ENCODE data around the gene LRP1. TPM values are rescaled to one million over a fixed set of nuclear protein-coding genes. Genes with fewer than 3 reads are reported as not detected.
A peak's percentile ranks its signal among the peaks of the same experiment; 100 is the strongest.

LRP1 gene
- total and polyA plus RNA-seq, 4 donors = 36.8 to 992 (median 370) TPM

DNA sequence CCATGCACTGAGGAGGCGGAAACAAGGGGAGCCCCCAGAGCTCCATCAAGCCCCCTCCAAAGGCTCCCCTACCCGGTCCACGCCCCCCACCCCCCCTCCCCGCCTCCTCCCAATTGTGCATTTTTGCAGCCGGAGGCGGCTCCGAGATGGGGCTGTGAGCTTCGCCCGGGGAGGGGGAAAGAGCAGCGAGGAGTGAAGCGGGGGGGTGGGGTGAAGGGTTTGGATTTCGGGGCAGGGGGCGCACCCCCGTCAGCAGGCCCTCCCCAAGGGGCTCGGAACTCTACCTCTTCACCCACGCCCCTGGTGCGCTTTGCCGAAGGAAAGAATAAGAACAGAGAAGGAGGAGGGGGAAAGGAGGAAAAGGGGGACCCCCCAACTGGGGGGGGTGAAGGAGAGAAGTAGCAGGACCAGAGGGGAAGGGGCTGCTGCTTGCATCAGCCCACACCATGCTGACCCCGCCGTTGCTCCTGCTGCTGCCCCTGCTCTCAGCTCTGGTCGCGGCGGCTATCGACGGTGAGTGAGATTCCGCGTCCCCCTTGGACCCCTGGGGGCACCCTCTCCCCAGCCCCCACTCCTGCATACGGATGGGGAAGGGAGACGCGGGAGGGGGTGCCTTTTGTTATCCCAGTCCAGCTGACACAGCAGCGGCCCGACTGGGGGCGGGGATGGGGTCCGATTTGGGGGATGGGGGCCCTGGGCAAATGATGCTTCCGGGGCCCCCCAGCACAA is 400 bp downstream of the LRP1 start:
- DNase-seq = no peak
- intact Hi-C loops (cut with DNase I) = no loop called here

DNA sequence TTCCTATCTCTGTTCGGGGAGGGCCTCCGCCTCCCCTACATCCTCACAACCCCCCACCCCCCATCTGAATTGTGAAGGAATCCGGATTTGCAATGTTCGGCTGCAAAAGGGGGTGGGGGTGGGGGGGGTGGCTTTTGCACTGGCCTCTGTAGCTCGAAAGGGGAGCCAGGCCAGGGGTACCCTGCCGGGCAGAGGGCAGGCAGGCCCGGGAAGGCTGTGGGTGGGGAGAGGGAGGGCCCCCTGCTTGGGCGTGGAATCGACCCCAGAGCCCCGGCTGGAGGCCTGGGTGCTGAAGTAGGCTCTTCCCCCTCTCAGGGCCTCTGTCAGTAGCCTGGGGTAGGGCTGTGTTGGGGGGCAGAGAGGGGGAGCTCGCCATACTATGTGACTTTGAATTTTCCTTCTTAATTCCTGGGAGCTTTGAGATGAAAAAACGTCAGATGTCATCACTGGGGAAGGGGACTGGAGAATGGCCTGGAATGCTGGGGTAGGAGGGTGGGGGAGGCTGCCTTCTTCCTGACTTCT is 1.1 kb downstream of the LRP1 start:
- DNase-seq (no peak), ATAC-seq (ENCODE audit: low FRiP score) (no peak)
- Histone ChIP-seq H3K27me3 (ENCODE audit: control insufficient read depth in 1 of 2, insufficient read depth in 2 of 2, low read length in 1 of 2) (no peaks in the 10 kb centered on the region), H3K4me1 (ENCODE audit: control insufficient read depth in 1 of 2, insufficient read depth in 2 of 2, low read length in 2 of 2) (peaks cover 6 to 8% of the 10 kb centered on the region in 2 donors), H3K9me3 (ENCODE audit: control insufficient read depth, low read length) (no peaks in the 10 kb centered on the region), H3K4me3 (ENCODE audit: low read length in 2 of 2) (peak overlapping the region; percentile 94 to 98), H3K36me3 (ENCODE audit: control insufficient read depth in 1 of 2, insufficient read depth in 2 of 2, low read length in 1 of 2) (no peaks in the 10 kb centered on the region), H3K27ac (ENCODE audit: low read depth in 1 of 2, low read length in 2 of 2) (peak overlapping the region; percentile 31 to 59)
- 1% methylated on average over 12 of the region's 12 CpGs for WGBS, 2 donors
- intact Hi-C loops (cut with DNase I) = no loop called here

More for the DNA sequence above, 400 bp downstream of the LRP1 start:
- H3K27ac ChIP-seq (ENCODE audit: low read depth in 1 of 2, low read length in 2 of 2) = peak overlapping the region; percentile 31 to 59
- H3K9me3 ChIP-seq (ENCODE audit: control insufficient read depth, low read length) = no peaks in the 10 kb centered on the region
- H3K4me3 ChIP-seq (ENCODE audit: low read length in 2 of 2) = peak overlapping the region; percentile 94 to 98
- H3K4me1 ChIP-seq (ENCODE audit: control insufficient read depth in 1 of 2, insufficient read depth in 2 of 2, low read length in 2 of 2) = peaks cover 6 to 8% of the 10 kb centered on the region in 2 donors
- 1% methylated on average over 25 to 35 of the region's 35 CpGs for WGBS, 2 donors
- no peaks in the 10 kb centered on the region for H3K36me3 ChIP-seq (ENCODE audit: control insufficient read depth in 1 of 2, insufficient read depth in 2 of 2, low read length in 1 of 2)
- ATAC-seq (ENCODE audit: low FRiP score) = no peak
- no peaks in the 10 kb centered on the region for H3K27me3 ChIP-seq (ENCODE audit: control insufficient read depth in 1 of 2, insufficient read depth in 2 of 2, low read length in 1 of 2)

GRCh38 chr12:57129889-57130288 is 1.6 kb downstream of the LRP1 start:
- DNase-seq (no peak), ATAC-seq (ENCODE audit: low FRiP score) (no peak)
- Histone ChIP-seq H3K4me3 (ENCODE audit: low read length in 2 of 2) (peak overlapping the region; percentile 94 to 98), H3K4me1 (ENCODE audit: control insufficient read depth in 1 of 2, insufficient read depth in 2 of 2, low read length in 2 of 2) (peaks cover 6 to 8% of the 10 kb centered on the region in 2 donors), H3K36me3 (ENCODE audit: control insufficient read depth in 1 of 2, insufficient read depth in 2 of 2, low read length in 1 of 2) (no peaks in the 10 kb centered on the region), H3K9me3 (ENCODE audit: control insufficient read depth, low read length) (no peaks in the 10 kb centered on the region), H3K27me3 (ENCODE audit: control insufficient read depth in 1 of 2, insufficient read depth in 2 of 2, low read length in 1 of 2) (no peaks in the 10 kb centered on the region), H3K27ac (ENCODE audit: low read depth in 1 of 2, low read length in 2 of 2) (peak overlapping the region in 1 of 2 donors; percentile 45)
- intact Hi-C loops (cut with DNase I) = no loop called here

DNA sequence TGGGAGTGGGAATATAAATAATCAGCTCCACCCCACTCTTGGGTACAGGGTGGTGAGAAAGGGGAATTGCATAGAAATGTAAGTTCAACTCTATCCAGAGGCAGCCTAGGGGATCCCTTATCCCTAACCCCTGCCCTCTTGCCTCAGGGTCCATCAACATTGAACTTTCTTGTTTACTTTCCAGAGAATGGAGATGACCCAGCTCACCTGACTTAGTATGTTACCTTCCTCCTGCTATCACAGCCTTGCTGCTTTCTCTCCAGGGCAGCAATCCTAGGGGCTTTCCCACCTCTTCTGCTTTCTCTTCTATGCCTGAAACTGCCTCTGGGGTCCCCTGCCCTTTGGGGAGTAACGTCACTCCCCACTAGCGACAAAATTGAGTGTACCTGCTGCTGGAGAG is 2.7 kb downstream of the LRP1 start:
- Histone ChIP-seq H3K36me3 (ENCODE audit: control insufficient read depth in 1 of 2, insufficient read depth in 2 of 2, low read length in 1 of 2) (no peaks in the 10 kb centered on the region), H3K9me3 (ENCODE audit: control insufficient read depth, low read length) (no peaks in the 10 kb centered on the region), H3K4me1 (ENCODE audit: control insufficient read depth in 1 of 2, insufficient read depth in 2 of 2, low read length in 2 of 2) (peaks cover 6 to 8% of the 10 kb centered on the region in 2 donors), H3K27ac (ENCODE audit: low read depth in 1 of 2, low read length in 2 of 2) (peak overlapping the region; percentile 29 to 42), H3K27me3 (ENCODE audit: control insufficient read depth in 1 of 2, insufficient read depth in 2 of 2, low read length in 1 of 2) (no peaks in the 10 kb centered on the region), H3K4me3 (ENCODE audit: low read length in 2 of 2) (no peak overlapping the region)
- no peak for DNase-seq
- ATAC-seq (ENCODE audit: low FRiP score) = no peak
- WGBS, 2 donors = 53 to 54% methylated on average over 2 of the region's 2 CpGs
- intact Hi-C loops (cut with DNase I) = no loop called here

DNA sequence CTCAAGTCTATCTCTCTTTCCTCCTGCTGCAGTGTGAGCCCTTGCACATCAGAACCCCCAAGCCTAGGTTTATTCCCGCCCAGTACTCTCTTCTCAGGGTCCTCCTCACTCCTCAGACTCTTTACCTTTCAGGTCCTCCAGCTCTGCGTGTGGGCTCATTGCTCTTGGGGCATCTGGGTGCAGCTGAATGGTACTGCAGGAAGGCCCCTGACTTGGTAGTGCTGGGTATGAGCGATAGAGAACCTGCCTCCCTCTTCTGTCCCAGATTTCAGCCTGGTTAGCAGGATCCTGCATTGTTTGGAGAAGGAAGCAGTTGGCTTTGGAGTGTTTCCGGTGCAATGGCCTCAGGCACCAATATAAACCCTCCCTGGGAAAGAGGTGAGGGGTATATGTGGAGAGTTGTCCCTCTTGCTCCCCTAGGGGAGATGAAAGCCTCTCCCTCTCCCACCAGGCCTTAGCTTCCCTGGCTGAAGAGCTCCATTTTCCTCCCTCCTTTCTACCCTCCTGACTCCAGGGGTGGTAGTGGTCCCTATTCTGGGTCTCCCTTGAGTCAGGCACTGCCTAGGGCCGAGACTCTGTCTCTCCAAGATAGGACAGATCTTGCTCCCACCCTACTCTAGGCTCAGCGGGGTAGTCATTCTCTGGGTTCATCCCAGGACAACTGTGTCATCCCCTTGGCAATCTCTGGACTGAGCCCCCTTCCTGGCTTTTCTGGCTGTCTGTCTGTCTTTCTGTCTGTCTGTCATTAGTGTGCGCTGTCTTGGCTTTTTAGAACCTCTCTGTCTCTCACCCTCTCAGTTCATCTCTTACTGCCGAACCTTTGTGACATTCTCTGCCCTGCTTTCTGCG is 3.8 kb downstream of the LRP1 start:
- 24% methylated on average over 9 of the region's 9 CpGs for WGBS, 2 donors
- intact Hi-C loops (cut with DNase I) = loop anchor here in 1 of 2 donors (2.0 kb wide), 1 partner anchor 17 kb away; no protein-coding TSS in a partner anchor

DNA sequence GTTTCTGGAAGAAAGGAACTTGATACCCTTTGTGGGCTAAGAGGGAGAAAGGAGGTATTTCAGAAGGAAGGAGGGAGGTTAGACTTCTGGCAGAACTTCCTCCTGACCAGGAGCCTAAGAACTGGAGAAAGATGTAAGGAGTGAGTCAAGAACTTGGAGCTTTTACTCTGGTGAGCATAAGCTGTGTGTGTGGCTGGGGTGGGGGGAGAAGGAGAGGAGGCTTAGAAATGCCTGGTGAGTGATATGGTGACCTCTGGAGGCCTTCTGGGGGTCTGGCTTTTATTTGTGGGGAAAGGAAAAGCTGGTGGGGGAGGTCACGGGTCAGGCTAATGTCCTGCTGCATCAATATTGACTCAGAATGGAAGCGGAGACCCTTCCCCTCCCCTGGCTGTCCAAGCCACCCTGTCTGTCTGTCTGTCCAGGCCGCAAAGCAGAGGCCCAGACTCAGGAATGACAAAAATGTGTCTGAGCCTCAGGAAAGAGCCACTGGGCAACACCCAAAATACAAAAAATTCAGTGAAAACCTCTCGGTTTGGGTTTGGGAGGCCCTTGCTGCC is 4.8 kb downstream of the LRP1 start:
- ATAC-seq (ENCODE audit: low FRiP score) (no peak), DNase-seq (no peak)
- 3 to 11% methylated on average over 4 of the region's 4 CpGs for WGBS, 2 donors
- H3K36me3 ChIP-seq (ENCODE audit: control insufficient read depth in 1 of 2, insufficient read depth in 2 of 2, low read length in 1 of 2) = no peaks in the 10 kb centered on the region
- peaks cover 6 to 8% of the 10 kb centered on the region in 2 donors for H3K4me1 ChIP-seq (ENCODE audit: control insufficient read depth in 1 of 2, insufficient read depth in 2 of 2, low read length in 2 of 2)
- H3K27ac ChIP-seq (ENCODE audit: low read depth in 1 of 2, low read length in 2 of 2) = peak overlapping the region; percentile 20 to 89
- intact Hi-C loops (cut with DNase I) = loop anchor here in 1 of 2 donors (2.0 kb wide), 1 partner anchor 16 kb away; no protein-coding TSS in a partner anchor
- no peaks in the 10 kb centered on the region for H3K9me3 ChIP-seq (ENCODE audit: control insufficient read depth, low read length)
- H3K4me3 ChIP-seq (ENCODE audit: low read length in 2 of 2) = no peak overlapping the region
- no peaks in the 10 kb centered on the region for H3K27me3 ChIP-seq (ENCODE audit: control insufficient read depth in 1 of 2, insufficient read depth in 2 of 2, low read length in 1 of 2)

More for the DNA sequence above, 3.8 kb downstream of the LRP1 start:
- no peaks in the 10 kb centered on the region for H3K27me3 ChIP-seq (ENCODE audit: control insufficient read depth in 1 of 2, insufficient read depth in 2 of 2, low read length in 1 of 2)
- H3K4me1 ChIP-seq (ENCODE audit: control insufficient read depth in 1 of 2, insufficient read depth in 2 of 2, low read length in 2 of 2) = peaks cover 6 to 8% of the 10 kb centered on the region in 2 donors
- peak overlapping the region; percentile 6 to 89 for H3K27ac ChIP-seq (ENCODE audit: low read depth in 1 of 2, low read length in 2 of 2)
- no peaks in the 10 kb centered on the region for H3K36me3 ChIP-seq (ENCODE audit: control insufficient read depth in 1 of 2, insufficient read depth in 2 of 2, low read length in 1 of 2)
- H3K9me3 ChIP-seq (ENCODE audit: control insufficient read depth, low read length) = no peaks in the 10 kb centered on the region
- DNase-seq (no peak), ATAC-seq (ENCODE audit: low FRiP score) (no peak)
- H3K4me3 ChIP-seq (ENCODE audit: low read length in 2 of 2) = no peak overlapping the region

DNA sequence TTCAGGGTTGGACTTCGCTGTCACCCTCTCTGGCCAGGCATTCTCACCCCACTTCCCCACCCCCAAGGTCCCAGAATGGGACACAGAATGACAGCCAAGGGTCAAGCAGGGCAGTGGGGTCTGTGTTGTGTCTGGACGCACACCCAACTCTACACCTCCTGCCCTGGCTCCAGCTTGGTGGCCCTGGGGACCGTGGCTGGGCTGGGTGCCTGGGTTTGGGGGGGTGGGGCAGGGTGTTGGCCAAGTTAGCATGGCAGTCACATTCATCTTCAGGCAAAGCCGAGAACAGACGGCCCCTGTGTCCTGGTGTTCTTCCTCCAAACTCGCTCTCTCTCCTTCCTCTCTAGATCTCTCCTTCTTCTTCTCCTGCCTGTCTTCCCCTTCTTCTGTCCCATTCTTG is 5.6 kb downstream of the LRP1 start:
- peaks cover 2 to 4% of the 10 kb centered on the region in 2 donors for H3K36me3 ChIP-seq (ENCODE audit: control insufficient read depth in 1 of 2, insufficient read depth in 2 of 2, low read length in 1 of 2)
- no peak overlapping the region for H3K4me3 ChIP-seq (ENCODE audit: low read length in 2 of 2)
- no peaks in the 10 kb centered on the region for H3K27me3 ChIP-seq (ENCODE audit: control insufficient read depth in 1 of 2, insufficient read depth in 2 of 2, low read length in 1 of 2)
- DNase-seq = peak; percentile 66 to 85
- WGBS, 2 donors = 4 to 6% methylated on average over 6 of the region's 6 CpGs
- ATAC-seq (ENCODE audit: low FRiP score) = peak; percentile 42
- H3K9me3 ChIP-seq (ENCODE audit: control insufficient read depth, low read length) = no peaks in the 10 kb centered on the region
- H3K4me1 ChIP-seq (ENCODE audit: control insufficient read depth in 1 of 2, insufficient read depth in 2 of 2, low read length in 2 of 2) = peaks cover 6 to 8% of the 10 kb centered on the region in 2 donors
- intact Hi-C loops (cut with DNase I) = loop anchor here in 1 of 2 donors (2.0 kb wide), 1 partner anchor 15 kb away; no protein-coding TSS in a partner anchor
- H3K27ac ChIP-seq (ENCODE audit: low read depth in 1 of 2, low read length in 2 of 2) = peak overlapping the region in 1 of 2 donors; percentile 86

DNA sequence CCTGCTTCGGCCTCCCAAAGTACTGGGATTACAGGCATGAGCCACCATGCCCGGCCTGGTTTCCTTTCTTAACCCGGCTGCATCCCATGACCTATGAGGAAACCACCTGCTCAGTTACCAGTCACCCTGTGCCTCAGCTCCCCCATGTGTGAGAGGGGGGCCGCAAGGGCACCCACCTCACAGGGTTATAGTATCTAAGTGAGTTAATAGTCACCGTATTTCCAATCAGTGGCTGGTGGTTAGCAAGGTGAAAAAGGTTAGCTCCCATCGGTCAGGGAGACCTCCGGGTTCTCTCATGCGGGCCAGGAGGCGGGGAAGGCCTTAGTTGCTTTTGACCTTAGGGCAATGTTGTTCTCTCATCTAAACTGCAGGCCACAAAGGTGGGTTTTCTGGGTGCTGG is 6.7 kb downstream of the LRP1 start:
- H3K27me3 ChIP-seq (ENCODE audit: control insufficient read depth in 1 of 2, insufficient read depth in 2 of 2, low read length in 1 of 2) = no peaks in the 10 kb centered on the region
- no peak overlapping the region for H3K4me3 ChIP-seq (ENCODE audit: low read length in 2 of 2)
- intact Hi-C loops (cut with DNase I) = no loop called here
- peak in 1 of 2 donors; percentile 43 for DNase-seq
- no peak for ATAC-seq (ENCODE audit: low FRiP score)
- peak overlapping the region in 1 of 2 donors; percentile 38 for H3K27ac ChIP-seq (ENCODE audit: low read depth in 1 of 2, low read length in 2 of 2)
- H3K4me1 ChIP-seq (ENCODE audit: control insufficient read depth in 1 of 2, insufficient read depth in 2 of 2, low read length in 2 of 2) = peaks cover 6 to 8% of the 10 kb centered on the region in 2 donors
- H3K36me3 ChIP-seq (ENCODE audit: control insufficient read depth in 1 of 2, insufficient read depth in 2 of 2, low read length in 1 of 2) = peaks cover 6 to 9% of the 10 kb centered on the region in 2 donors
- 81 to 87% methylated on average over 9 of the region's 9 CpGs for WGBS, 2 donors
- no peaks in the 10 kb centered on the region for H3K9me3 ChIP-seq (ENCODE audit: control insufficient read depth, low read length)
